ENCODE results near the gene ZNF654. TPM values are rescaled to one million over a fixed set of nuclear protein-coding genes. Genes with fewer than 3 reads are reported as not detected.
"Not testable (repeated sequence)": the region's sequence is repeated elsewhere in the genome, so short reads cannot be mapped to it uniquely, and the experiment has no call there.

ZNF654 gene
- polyA plus RNA-seq, 10 donors, result 8.1 to 14.9 (median 11.8) TPM

DNA sequence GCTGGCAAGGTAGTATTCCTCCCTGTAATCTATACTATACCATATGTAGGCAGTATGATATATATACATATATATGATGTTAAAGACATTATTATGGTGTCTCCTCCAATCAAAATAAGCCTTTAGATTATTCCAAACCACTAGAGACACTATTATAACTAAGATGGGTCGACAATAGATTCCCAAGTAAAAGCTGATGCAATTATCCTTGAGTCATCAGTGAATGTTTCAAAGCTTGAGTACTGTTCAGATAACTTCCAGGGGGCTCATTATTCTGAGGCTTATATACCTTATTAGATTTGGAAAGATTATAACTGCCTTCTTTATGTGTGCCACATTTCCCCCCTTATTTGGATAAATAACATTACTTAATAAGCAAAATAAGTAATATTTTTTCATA lies 78.8 kb downstream of the ZNF654 start:
- DNase-seq, result peak in 1 of 3 donors; percentile 9

DNA sequence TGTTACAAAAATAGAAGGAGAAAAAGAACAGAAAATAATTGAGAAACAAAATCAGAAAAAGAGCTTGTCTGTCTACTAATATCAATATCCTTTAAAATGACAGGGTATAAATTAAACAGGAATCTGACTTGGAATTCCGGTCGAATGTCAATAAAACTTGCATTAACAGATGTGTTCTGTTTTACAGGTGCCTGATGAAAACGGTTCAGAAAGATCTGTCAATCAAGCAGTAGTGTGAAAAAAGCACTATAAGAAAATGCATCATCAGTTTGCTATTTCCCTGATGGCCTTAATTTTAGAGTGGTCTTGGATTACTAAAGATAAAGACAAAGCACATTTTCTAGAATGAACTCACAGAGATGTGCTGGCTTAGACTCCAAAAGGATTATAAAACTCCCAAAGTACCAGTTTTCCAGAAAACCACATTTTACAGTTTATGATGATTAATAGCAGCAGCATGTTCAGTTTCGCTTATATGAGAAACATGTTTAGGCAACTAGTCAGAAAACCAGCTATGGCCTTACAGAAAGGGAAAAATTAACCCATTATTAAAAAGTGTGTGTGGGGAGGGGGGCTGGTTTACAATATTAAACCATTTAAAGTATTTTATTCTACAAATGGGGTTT lies 82.5 kb downstream of the ZNF654 start:
- peak in 2 of 3 donors; percentile 28 to 72 for DNase-seq

- DNase-seq, result no peak
These were observed 83.1 kb downstream of the ZNF654 start for GRCh38 chr3:88142094-88142624.

DNA sequence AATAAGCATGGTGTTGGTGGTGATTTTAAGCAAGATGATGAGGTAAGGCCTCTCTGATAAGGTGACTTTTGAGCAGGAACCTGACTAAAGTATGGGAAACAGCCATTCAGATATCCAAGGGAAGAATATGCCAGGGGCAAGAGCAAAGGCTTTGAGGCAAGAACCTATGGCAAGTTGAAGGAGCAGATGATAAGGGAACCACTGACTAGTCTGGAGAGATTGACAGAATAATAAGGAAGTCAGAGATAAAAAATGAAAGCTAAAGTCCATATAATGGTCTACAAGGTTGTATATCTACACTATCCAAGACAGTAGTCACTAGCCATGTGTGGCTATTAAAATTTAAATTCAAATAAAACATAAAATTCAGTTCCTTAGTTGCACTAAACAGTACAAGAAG lies 88.2 kb downstream of the ZNF654 start:
- DNase-seq, result no peak

- DNase-seq, result no peak
These were observed 89.6 kb downstream of the ZNF654 start for GRCh38 chr3:88148651-88149050.

DNA sequence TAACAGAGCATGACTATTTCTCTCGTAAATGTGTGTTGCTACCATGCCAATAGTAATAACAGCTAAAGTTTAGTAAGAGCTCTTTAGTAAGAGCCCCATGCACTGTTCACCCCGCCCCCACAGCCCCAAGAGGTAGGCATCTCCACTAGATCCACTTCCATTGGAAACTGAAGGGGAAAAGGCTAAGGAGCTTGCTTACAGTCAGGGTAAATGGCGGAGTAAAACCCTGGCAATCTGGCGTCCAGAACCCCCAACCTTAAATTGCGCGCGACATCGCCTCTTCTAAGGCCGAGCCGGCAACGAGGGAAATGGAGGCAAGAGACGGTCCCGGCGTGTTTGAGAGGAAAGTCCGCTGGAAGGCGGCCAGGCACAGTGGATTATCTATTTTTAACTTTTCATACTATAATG lies 90.0 kb downstream of the ZNF654 start:
- DNase-seq, result no peak

- peak; percentile 91 to 98 (median 94) for DNase-seq
These were observed 90.7 kb downstream of the ZNF654 start, which contains the start of gene C3orf38 for GRCh38 chr3:88149509-88150362. TSS of gene C3orf38 (plus strand) at chr3:88149959. CDS start at chr3:88150053, 94 bp downstream.

GRCh38 chr3:88150371-88150770 lies 91.3 kb downstream of the ZNF654 start:
- peak in 2 of 3 donors; percentile 23 to 38 for DNase-seq

- peak in 1 of 3 donors; percentile 7 for DNase-seq
These were observed 91.8 kb downstream of the ZNF654 start for GRCh38 chr3:88150806-88151205.

DNA sequence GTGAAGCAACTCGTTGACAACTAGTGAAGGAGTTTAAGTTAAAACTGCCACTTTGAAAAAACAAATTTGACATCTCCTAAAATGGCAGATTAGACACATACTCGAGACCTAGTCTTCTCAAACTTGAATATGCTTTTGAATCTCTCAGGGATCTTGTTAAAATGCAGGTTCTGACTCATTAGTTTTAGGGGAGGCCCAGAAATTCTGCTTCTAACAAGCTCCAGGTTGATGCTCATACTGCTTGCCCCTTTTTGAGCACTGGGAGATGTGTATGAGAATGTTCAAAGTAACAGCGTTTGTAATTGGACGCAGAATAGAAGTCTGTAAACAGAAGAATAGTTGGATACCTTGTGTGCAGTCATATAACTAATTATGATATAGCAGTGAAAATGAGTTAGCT lies 92.3 kb downstream of the ZNF654 start:
- peak in 1 of 3 donors; percentile 13 for DNase-seq

DNA sequence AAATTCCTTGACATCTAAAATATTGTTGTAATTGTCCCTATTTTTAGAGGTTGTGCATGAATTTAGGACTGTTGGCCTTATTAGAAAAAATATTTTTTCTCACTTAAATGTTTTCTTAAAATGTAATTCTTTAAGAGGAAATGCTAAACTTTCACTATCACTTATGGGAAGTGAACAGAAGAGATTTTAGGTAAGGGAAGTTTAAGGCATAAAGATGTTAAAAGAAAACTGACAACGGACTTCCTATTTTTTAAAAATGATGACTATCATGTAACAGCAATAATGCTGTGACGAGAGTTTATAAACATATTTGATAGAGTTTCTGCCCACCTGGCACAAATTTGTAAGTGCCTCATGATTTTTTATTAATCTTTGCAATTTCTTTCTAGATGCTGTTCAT lies 93.8 kb downstream of the ZNF654 start:
- no peak for DNase-seq

- no peak for DNase-seq
These were observed 107.4 kb downstream of the ZNF654 start for GRCh38 chr3:88166419-88166971.

DNA sequence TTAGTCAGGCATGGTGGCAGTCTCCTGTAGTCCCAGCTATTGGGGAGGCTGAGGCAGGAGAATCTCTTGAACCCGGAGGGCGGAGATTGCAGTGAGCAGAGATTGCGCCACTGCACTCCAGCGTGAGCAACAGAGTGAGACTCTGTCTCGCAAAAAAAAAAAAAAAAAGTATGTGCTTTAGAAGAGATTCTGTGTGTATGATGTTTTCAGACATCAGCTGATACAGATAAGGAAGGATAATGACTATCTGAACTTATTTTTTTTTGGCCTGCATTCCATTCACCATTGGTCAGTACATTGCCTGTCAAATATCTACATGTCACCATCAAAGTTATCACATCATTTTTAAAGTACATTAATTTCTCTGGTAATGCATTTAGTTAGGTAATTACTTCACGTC lies 108.1 kb downstream of the ZNF654 start:
- DNase-seq, result no peak

GRCh38 chr3:88167704-88168103 lies 108.6 kb downstream of the ZNF654 start:
- no peak for DNase-seq

- DNase-seq, result no peak
These were observed 109.1 kb downstream of the ZNF654 start for GRCh38 chr3:88168171-88168570.

GRCh38 chr3:88180398-88180999 lies 121.4 kb downstream of the ZNF654 start:
- peak; percentile 11 to 52 (median 40) for DNase-seq

GRCh38 chr3:88182165-88182918 lies 123.3 kb downstream of the ZNF654 start:
- not testable (repeated sequence) for DNase-seq

DNA sequence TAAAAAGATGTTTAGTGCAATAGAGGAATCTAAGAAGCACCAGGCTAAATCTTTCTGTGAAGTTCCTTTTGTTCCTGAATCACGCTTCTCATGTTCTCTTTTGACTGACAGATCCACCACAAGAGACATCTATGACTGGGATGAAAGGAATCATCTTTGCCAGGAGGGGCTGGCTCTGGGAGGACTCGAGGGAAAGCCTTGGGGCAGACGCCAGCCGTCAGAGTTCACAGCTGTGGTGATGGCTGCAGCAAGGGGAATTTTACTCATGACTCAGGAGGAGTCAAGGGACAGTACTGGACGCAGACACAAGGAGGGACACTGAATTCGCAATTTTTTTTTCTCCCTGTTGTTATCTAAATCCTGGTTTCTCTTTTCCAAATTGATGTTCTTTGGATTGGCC lies 129.4 kb downstream of the ZNF654 start:
- DNase-seq, result no peak

GRCh38 chr3:88189361-88189810 lies 130.3 kb downstream of the ZNF654 start:
- no peak for DNase-seq

DNA sequence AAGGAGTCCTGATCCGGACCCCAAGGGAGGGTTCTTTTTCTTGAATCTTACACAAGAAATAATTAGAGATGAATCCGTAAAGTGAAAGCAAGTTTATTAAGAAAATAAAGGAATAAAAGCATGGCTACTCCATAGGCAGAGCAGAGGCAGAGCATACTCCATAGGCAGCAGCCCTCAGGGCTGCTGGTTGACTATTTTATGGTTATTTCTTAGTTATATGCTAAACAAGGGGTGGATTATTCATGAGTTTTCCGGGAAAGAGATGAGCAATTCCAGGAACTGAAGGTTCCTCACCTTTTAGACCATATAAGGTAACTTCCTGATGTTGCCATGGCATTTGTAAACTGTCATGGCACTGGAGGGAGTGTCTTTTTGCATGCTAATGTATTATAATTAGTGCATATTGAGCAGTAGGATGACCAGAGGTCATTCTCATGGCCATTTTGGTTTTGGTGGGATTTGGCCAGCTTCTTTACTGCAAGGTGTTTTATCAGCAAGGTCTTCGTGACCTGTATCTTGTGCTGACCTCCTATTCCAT lies 132.9 kb downstream of the ZNF654 start:
- no peak for DNase-seq

DNA sequence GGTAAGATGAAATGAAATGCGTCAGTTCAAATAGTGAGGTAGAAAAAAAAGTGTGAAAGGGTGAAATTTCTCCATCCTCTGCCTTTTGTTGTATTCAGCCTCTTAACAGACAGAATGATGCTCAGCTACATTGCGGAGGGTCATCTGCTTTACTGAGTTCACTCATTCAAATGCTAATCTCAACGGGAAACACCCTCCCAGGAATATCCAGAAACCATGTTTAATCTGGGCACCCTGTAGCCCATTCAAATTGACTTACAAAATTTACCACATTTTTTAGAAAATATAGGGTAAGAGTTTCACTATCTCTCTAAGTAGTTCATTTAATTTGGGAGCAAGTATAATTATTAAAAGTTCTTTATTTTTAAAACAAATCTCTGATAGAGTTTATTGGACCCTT lies 133.6 kb downstream of the ZNF654 start:
- DNase-seq, result no peak

Data from muscle of back (tissue), 11 donors.